Renal pelvis (tissue), 4 donors: Measurements from ENCODE around the gene PCGF5. TPM values are rescaled to one million over a fixed set of nuclear protein-coding genes. Genes with fewer than 3 reads are reported as not detected.
"Not testable (repeated sequence)": the region's sequence is repeated elsewhere in the genome, so short reads cannot be mapped to it uniquely, and the experiment has no call there.

ENCODE experiments used
- DNase-seq: peaks from one replicate; pipeline ENCODE4 v3.0.0-alpha.2; 2013
- polyA plus RNA-seq, 3 donors: library from polyadenylated mRNA; unstranded; fragments of 120-200 nt; gene quantifications; one replicate each; pipeline ENCODE4 v1.2.1, GENCODE V29; 2013; ENCODE audit not compliant: insufficient read length in 3 of 3

Gene PCGF5
- polyA plus RNA-seq, 3 donors: 18.9 to 23.4 (median 23.3) TPM

DNA sequence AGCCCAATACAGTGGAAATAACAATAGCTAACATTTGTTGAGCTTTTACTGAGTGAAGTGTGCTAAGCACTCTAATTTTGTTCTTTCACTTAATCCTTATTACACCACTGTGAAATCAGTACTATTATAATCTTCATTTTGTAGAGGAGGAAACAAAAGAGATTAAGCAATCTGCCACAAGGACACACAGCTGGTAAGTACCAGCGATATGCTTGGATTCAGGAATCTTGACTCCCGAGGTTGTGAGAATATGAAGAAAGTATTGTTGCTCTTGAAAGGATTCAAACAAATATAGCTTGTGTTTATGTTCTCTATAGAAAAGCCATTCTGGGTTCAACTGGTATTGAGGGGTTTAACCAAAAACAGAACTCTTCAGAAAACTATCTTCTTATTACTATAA is 96.0 kb downstream of the PCGF5 start:
- no peak for DNase-seq

DNA sequence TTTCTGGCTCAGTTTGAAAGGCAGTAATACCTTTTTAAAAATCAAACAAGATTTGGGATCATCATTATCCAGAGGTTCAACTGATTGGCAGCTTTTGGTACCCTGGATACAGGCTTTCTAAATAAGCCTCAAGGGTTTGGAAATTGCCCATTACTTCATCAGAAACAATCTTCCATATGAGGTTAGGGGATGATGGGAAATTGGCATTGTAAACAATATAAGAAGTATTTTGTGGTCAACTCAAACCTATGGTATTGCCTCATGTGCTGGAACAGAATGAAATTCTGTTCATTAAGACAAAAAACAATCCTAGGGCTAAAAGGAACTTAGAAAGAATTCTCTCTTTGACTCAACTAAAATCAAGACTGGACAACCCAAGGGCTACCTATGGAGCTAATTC is 97.1 kb downstream of the PCGF5 start:
- DNase-seq: no peak

DNA sequence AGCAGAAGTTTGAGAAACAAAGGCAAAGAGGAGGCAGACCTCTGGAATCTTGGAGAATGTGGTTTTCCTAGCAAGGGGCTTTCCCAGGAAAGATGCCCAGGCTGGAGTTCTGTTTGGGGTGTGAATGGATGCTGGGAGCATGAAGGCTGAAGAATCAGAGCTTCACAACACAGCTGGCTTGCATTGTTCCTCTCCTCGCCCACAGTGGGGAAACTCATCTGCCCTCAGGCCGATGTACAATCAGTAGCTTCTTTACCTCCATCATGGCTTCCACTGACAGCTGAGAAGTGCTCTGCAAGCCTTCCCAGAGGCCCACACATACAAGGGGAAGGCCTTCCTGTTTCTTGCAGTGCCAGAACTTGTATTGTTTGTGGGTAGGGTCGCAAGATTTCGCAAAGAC is 98.9 kb downstream of the PCGF5 start:
- DNase-seq: no peak

DNA sequence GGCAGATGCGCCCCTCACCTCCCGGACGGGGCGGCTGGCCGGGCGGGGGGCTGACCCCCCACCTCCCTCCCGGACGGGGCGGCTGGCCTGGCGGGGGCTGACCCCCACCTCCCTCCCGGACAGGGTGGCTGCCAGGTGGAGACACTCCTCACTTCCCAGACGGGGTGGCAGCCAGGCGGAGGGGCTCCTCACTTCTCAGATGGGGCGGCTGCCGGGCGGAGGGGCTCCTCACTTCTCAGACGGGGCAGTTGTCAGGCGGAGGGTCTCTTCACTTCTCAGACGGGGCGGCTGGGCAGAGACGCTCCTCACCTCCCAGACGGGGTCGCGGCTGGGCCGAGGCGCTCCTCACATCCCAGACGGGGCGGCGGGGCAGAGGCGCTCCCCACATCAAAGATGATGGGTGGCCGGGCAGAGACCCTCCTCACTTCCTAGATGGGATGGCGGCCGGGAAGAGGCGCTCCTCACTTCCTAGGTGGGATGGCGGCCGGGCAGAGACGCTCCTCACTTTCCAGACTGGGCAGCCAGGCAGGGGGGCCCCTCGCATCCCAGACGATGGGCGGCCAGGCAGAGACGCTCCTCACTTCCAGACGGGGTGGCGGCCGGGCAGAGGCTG is 102.9 kb downstream of the PCGF5 start:
- not testable (repeated sequence) for DNase-seq

DNA sequence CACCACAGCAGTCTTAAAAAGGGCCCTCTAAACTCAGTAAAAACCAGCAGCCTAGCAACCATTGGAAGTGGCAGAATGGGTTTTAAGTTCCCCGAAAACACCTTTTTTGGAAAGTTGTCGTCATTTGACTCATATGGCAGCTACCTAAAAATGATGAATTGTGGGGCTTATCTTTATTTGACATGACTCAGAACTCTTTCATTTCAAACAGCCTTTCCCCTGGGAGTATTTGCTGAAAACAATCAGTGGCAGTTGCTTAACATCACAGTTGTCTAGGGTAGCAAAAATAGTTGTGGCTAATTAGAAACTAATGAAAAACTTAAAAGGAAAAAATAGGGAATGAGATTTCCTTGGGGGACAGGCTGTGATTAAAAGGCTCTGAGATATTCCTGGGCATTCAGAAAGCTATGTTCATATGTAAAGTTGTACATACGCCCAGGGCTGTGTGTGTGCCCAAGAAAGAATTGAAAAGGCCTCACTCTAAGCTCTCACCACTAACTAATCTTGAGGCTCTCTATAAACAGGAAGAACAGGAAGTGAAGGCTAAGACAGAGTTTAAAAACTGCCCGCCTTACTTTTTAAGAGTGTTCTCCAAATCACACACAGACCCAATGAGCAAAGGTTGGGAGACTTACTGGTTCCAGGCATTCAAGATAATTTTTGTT is 108.0 kb downstream of the PCGF5 start:
- DNase-seq: no peak

Other genes starting within 250 kb of the PCGF5 start
- gene HECTD2, start 189.7 kb downstream of the PCGF5 start, polyA plus RNA-seq: 10 to 100 TPM; 21.4 to 32.2 (median 27.5) TPM